Fibroblast of pulmonary artery (primary cell): ENCODE results near the gene TCP11L1.

Experiments
- DNase-seq: peaks from one replicate; pipeline ENCODE4 v3.0.0-alpha.2; 2010; ENCODE audit warnings: low read depth
- H3K4me3 ChIP-seq: replicated peaks from 2 replicates; pipeline ENCODE4 v1.5.1; 2011; ENCODE audit warnings: low read depth, mild to moderate bottlenecking, control low read depth, low read length, moderate library complexity
- TF ChIP-seq, protein P1 (sequence below): IDR thresholded peaks from 2 replicates; pipeline ENCODE4 v1.5.1; 2011; ENCODE audit warnings: mild to moderate bottlenecking, control low read depth, low read length, inconsistent platforms; ENCODE audit errors: missing control alignments

TCP11L1 gene, protein sequence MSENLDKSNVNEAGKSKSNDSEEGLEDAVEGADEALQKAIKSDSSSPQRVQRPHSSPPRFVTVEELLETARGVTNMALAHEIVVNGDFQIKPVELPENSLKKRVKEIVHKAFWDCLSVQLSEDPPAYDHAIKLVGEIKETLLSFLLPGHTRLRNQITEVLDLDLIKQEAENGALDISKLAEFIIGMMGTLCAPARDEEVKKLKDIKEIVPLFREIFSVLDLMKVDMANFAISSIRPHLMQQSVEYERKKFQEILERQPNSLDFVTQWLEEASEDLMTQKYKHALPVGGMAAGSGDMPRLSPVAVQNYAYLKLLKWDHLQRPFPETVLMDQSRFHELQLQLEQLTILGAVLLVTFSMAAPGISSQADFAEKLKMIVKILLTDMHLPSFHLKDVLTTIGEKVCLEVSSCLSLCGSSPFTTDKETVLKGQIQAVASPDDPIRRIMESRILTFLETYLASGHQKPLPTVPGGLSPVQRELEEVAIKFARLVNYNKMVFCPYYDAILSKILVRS

DNA sequence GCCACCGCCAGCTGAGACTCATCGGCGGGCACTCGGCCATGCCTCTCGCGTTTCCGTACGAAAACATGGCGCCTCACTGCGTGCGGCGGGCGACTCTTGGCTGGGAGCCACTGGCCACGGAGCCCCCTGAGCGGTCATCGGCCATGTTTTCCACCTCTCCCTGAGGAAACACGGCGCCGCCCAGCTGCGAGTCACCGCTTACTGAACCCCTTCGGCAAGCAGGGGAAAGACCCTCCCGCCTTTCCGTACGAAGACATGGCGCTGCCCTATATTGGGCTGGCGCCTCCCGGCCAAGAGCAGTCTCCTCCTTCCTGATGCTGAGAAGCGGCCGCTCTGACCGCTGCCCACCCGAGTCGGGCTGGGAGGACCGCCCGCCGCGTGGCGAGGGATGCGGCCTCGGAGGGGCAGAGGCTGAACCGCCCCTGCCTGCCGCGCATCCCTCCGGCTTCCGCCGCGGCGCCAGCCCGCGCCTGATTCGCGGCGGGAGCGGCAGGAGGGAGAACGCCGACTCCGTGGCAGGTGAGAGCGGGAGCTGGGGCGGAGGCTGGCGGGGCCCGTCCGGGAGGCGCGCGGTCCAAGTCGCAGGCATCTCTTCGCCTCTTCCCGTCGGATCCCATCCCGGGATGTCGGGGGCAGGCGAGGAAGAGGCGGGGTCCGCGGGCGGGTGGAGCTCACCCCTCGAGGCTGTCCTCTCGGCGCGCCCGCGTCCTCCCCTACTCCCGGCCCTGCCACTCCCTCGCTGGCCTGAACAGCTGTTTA, at the start of gene TCP11L1:
TSS of gene TCP11L1 (plus strand) at position 299 of the 759 bp plus-strand sequence. CDS start 4,202 bp downstream, outside the sequence.
- H3K4me3 ChIP-seq, result peak within 1 kb of the TSS; percentile 84
- DNase-seq, result peak; percentile 95
- TF ChIP-seq, protein P1, sequence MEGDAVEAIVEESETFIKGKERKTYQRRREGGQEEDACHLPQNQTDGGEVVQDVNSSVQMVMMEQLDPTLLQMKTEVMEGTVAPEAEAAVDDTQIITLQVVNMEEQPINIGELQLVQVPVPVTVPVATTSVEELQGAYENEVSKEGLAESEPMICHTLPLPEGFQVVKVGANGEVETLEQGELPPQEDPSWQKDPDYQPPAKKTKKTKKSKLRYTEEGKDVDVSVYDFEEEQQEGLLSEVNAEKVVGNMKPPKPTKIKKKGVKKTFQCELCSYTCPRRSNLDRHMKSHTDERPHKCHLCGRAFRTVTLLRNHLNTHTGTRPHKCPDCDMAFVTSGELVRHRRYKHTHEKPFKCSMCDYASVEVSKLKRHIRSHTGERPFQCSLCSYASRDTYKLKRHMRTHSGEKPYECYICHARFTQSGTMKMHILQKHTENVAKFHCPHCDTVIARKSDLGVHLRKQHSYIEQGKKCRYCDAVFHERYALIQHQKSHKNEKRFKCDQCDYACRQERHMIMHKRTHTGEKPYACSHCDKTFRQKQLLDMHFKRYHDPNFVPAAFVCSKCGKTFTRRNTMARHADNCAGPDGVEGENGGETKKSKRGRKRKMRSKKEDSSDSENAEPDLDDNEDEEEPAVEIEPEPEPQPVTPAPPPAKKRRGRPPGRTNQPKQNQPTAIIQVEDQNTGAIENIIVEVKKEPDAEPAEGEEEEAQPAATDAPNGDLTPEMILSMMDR, result no peak

DNA sequence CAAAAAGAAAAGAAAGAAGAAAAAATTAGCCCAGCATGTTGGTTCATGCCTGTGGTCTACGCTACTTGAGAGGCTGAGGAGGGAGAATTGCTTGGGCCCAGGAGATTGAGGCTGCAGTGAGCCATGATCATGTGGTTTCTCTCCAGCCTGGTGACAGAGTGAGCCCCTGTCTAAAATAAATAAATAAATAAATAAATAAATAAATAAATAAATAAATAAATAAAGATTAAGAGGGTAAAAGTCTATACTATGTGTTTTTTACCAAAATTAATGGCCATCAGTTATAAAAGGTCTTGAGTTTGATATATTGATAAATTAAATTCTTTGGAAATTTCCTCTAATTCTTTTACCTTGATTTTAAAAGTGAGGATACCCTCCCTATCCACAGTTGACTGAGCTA, 48.9 kb upstream of the TCP11L1 start:
- DNase-seq, result no peak
- TF ChIP-seq, protein P1, result no peak
- H3K4me3 ChIP-seq, result no peak overlapping the region

DNA sequence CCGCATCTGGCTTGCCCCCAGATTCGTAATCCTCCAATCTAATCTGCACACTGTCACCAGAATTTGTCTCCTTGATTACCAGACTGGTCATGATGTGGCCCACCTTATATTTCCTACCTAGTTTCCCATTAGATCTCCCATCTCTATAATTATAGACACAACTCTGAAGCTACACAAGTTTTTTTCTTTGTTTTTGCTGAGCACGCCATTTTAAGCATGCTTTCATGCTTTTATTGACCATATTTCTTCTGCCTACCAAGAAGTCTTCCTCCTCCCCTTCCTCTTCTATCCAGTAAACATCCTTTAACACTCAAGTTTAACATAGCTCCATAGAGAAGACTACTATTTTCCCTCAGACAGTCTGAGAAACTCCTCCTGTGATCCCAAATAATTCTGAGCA, 47.9 kb upstream of the TCP11L1 start:
- TF ChIP-seq, protein P1, result no peak
- no peak overlapping the region for H3K4me3 ChIP-seq
- DNase-seq, result no peak

DNA sequence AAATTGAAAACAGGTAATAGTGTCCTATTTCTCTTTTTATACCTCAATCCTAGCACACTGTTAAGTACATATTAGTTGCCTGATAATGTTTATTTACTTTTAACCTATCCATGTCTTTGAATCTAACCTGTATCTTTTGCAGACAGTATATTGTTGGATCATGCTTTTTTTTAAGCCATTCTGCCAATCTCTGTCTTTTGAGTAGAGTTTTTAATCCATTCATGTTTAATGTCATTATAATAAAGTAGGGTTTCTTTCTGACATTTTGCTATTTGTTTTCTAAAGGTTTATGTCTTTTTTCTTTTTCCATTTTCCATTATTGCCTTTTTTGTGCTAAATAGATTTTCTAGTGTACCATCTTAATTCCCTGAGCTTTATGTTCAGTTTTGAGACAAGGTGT, 47.5 kb upstream of the TCP11L1 start:
- no peak for DNase-seq
- H3K4me3 ChIP-seq, result no peak overlapping the region
- TF ChIP-seq, protein P1, result no peak

DNA sequence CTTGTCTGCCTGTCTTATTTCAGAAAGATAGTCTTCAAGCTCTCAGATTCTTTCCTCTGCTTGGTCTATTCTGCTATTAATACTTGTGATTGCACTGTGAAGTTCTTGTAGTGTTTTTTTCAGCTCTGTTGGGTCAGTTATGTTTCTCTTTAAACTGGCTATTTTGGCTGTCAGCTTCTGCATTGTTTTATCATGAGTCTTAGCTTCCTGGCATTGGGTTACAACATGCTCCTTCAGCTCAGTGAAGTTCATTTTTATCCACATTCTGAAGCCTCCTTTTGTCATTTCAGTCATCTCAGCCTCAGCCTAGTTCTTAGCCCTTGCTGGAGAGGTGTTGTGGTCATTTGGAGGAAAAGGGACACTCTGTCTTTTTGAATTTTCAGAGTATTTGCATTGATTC, 39.2 kb upstream of the TCP11L1 start:
- peak; percentile 90 for DNase-seq
- TF ChIP-seq, protein P1, result no peak
- no peak overlapping the region for H3K4me3 ChIP-seq

DNA sequence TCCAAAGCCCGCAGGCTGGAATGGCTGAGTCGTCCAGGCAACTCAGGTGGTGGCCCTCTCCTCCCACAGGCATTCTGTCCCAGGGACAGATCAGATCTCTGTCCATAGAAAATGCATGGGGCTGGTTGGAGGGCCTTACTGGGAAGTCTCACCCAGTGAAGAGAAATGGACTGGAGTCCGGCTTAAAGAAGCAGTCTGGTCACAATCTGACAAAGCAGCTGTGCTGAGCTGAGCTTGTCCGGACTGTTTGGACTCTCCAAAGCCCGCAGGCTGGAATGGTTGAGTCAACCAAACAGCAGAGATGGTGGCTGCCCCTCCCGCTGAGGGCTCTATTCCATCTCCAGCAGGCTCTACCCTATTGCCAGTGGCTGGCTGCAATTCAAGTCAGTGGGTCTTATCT, 38.1 kb upstream of the TCP11L1 start:
- DNase-seq, result no peak
- H3K4me3 ChIP-seq, result no peak overlapping the region
- TF ChIP-seq, protein P1, result no peak
